Fibroblast of the aortic adventitia (primary cell): Measurements from ENCODE around the gene USH1G. TPM values are rescaled to one million over a fixed set of nuclear protein-coding genes. Genes with fewer than 3 reads are reported as not detected.

Experiments
- DNase-seq: peaks from one replicate; pipeline ENCODE4 v3.0.0-alpha.2; 2010; ENCODE audit warnings: low read depth
- H3K4me3 ChIP-seq: 2 replicates; pipeline ENCODE4 v1.5.1; 2011; ENCODE audit warnings: low read depth, mild to moderate bottlenecking, control low read depth, low read length, moderate library complexity
- total RNA-seq: library from RNA; depleted of rRNA; stranded (reverse); fragments of >200 nt; gene quantifications from 2 replicates; pipeline ENCODE4 v1.2.3, GENCODE V29; 2012; ENCODE audit warnings: low replicate concordance
- TF ChIP-seq, protein P1 (sequence below): IDR thresholded peaks from 2 replicates; pipeline ENCODE4 v1.5.1; 2011; ENCODE audit warnings: mild to moderate bottlenecking, low read length, control low read depth, inconsistent platforms; ENCODE audit not compliant: insufficient read depth

Gene USH1G
- total RNA-seq, 1 donor: not detected

GRCh38 chr17:74947041-74947754 lies 24.1 kb upstream of the USH1G start:
- no peak overlapping the region for H3K4me3 ChIP-seq
- TF ChIP-seq, protein P1, sequence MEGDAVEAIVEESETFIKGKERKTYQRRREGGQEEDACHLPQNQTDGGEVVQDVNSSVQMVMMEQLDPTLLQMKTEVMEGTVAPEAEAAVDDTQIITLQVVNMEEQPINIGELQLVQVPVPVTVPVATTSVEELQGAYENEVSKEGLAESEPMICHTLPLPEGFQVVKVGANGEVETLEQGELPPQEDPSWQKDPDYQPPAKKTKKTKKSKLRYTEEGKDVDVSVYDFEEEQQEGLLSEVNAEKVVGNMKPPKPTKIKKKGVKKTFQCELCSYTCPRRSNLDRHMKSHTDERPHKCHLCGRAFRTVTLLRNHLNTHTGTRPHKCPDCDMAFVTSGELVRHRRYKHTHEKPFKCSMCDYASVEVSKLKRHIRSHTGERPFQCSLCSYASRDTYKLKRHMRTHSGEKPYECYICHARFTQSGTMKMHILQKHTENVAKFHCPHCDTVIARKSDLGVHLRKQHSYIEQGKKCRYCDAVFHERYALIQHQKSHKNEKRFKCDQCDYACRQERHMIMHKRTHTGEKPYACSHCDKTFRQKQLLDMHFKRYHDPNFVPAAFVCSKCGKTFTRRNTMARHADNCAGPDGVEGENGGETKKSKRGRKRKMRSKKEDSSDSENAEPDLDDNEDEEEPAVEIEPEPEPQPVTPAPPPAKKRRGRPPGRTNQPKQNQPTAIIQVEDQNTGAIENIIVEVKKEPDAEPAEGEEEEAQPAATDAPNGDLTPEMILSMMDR: no peak
- no peak for DNase-seq

- TF ChIP-seq, protein P1: no peak
- no peak overlapping the region for H3K4me3 ChIP-seq
- DNase-seq: no peak
Measured at GRCh38 chr17:74946641-74947040, 23.6 kb upstream of the USH1G start.

GRCh38 chr17:74945543-74945942 lies 22.5 kb upstream of the USH1G start:
- H3K4me3 ChIP-seq: no peak overlapping the region
- TF ChIP-seq, protein P1: no peak
- DNase-seq: no peak

DNA sequence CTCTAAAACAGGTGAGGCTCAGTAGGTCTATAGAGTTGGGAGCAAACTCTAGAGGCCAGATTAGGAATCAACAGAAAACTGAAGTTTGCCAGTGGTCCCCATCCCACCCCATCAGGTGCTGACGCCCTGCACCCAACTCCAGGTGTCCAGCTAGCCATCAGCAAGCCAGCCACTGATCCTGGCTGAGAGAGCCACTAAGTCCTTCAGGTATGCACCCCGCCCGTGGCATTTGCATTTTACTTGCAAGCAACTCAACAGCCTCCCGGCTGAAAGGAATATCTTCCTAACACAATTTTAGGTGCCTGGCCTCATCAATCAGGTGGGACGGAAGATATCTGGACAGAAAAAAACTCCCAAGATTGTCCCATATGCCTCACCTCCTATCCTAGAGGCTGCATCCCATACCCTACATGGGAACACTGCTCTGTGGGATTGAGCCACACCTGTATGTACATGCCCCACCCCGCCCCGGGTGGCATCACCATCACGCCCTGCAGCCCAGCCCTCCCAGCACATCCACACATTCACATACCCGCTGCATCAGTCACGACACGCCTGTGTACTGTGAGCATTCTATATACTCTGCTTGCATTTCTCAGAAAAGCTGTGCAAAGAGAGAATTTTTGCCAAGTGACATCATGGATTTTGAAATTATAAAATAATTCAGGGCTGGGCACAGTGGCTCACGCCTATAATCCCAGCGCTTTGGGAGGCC lies 20.9 kb upstream of the USH1G start:
- H3K4me3 ChIP-seq: no peak overlapping the region
- TF ChIP-seq, protein P1: no peak
- DNase-seq: no peak

GRCh38 chr17:74941128-74941725 lies 18.2 kb upstream of the USH1G start:
- TF ChIP-seq, protein P1: no peak
- H3K4me3 ChIP-seq: no peak overlapping the region
- DNase-seq: no peak

DNA sequence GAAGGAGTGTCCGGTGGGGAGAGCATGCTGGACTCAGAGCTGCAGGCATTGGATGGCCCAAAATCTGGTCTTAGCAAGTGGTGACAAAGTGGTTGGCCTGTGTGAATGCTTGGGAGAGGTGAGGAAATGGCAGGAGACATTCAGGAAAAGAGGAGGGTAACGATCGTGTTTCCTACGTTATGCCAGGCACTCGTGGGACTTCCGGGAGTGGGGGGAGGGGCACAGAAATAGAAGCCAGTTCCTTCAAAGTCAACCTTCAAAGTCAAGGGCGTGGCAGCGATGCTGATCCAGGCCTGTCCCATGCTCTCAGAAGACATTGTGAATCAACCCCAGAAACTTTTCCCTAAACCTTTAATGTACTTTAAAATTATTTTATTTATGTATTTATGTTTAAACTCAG lies 16.5 kb upstream of the USH1G start:
- DNase-seq: no peak
- TF ChIP-seq, protein P1: no peak
- H3K4me3 ChIP-seq: no peak overlapping the region
